Stimulated activated CD8-positive, alpha-beta memory T cell treated with anti-CD3 and anti-CD28 coated beads, Interleukin-15, amount 100 ng/mL, for 48 hours (primary cell): Measurements from ENCODE around the gene LRRC41.
"Not testable (repeated sequence)": the region's sequence is repeated elsewhere in the genome, so short reads cannot be mapped to it uniquely, and the experiment has no call there.

Experiments used
- DNase-seq, 2 donors: peaks; one replicate each; pipeline ENCODE4 v3.0.0-alpha.2; 2020; ENCODE audit warnings: low read depth in 2 of 2

The LRRC41 gene

GRCh38 chr1:46303038-46303871 lies at the start of gene LRRC41, which contains the start of gene UQCRH:
LRRC41 (minus strand) TSS chr1:46303616; CDS start chr1:46303322, 294 bp downstream.
UQCRH (plus strand) TSS chr1:46303698; CDS start chr1:46303767, 69 bp downstream.
- DNase-seq = peak; percentile 84 to 87

- DNase-seq = no peak
Observed at GRCh38 chr1:46352363-46352762, 48.9 kb upstream of the LRRC41 start.

- no peak for DNase-seq
Observed at GRCh38 chr1:46345281-46345680, 41.9 kb upstream of the LRRC41 start.

GRCh38 chr1:46344481-46344880 lies 41.1 kb upstream of the LRRC41 start:
- DNase-seq = no peak

GRCh38 chr1:46343705-46344104 lies 40.3 kb upstream of the LRRC41 start:
- DNase-seq = no peak

- DNase-seq = no peak
Observed at GRCh38 chr1:46343351-46343695, 39.9 kb upstream of the LRRC41 start.

- no peak for DNase-seq
Observed at GRCh38 chr1:46342677-46343350, 39.4 kb upstream of the LRRC41 start.

- no peak for DNase-seq
Observed at GRCh38 chr1:46342084-46342656, 38.8 kb upstream of the LRRC41 start.

GRCh38 chr1:46341222-46342083 lies 38.0 kb upstream of the LRRC41 start:
- DNase-seq = no peak

GRCh38 chr1:46340404-46341221 lies 37.2 kb upstream of the LRRC41 start, which contains the start of gene NSUN4:
NSUN4 (plus strand) TSS chr1:46340807; CDS start chr1:46340827, 20 bp downstream.
- DNase-seq = peak; percentile 79

GRCh38 chr1:46337409-46337808 lies 34.0 kb upstream of the LRRC41 start:
- DNase-seq = not testable (repeated sequence)

- no peak for DNase-seq
Observed at GRCh38 chr1:46335081-46335480, 31.7 kb upstream of the LRRC41 start.

GRCh38 chr1:46334030-46334384 lies 30.6 kb upstream of the LRRC41 start:
- DNase-seq = no peak

GRCh38 chr1:46333300-46334029 lies 30.0 kb upstream of the LRRC41 start:
- no peak for DNase-seq

GRCh38 chr1:46331786-46332540 lies 28.5 kb upstream of the LRRC41 start:
- DNase-seq = not testable (repeated sequence)

GRCh38 chr1:46330381-46330780 lies 27.0 kb upstream of the LRRC41 start:
- not testable (repeated sequence) for DNase-seq

- DNase-seq = not testable (repeated sequence)
Observed at GRCh38 chr1:46329807-46330206, 26.4 kb upstream of the LRRC41 start.

GRCh38 chr1:46328182-46328581 lies 24.8 kb upstream of the LRRC41 start:
- DNase-seq = not testable (repeated sequence)
